AG10803 (cell line): Measurements from ENCODE around the gene NPFF.

Experiments
- DNase-seq: peaks from one replicate; pipeline ENCODE4 v3.0.0; 2010; ENCODE audit warnings: low read depth
- H3K4me3 ChIP-seq: 2 replicates; pipeline ENCODE4 v1.5.1; 2011; ENCODE audit warnings: mild to moderate bottlenecking, low read length, control low read depth
- TF ChIP-seq, protein P1 (sequence below): conservative IDR thresholded peaks from 2 replicates; pipeline ENCODE4 v1.5.1; 2011; ENCODE audit warnings: mild to moderate bottlenecking, low read length, control low read depth, inconsistent platforms

The NPFF gene

GRCh38 chr12:53530061-53530460 is 22.8 kb upstream of the NPFF start:
- TF ChIP-seq, protein P1, sequence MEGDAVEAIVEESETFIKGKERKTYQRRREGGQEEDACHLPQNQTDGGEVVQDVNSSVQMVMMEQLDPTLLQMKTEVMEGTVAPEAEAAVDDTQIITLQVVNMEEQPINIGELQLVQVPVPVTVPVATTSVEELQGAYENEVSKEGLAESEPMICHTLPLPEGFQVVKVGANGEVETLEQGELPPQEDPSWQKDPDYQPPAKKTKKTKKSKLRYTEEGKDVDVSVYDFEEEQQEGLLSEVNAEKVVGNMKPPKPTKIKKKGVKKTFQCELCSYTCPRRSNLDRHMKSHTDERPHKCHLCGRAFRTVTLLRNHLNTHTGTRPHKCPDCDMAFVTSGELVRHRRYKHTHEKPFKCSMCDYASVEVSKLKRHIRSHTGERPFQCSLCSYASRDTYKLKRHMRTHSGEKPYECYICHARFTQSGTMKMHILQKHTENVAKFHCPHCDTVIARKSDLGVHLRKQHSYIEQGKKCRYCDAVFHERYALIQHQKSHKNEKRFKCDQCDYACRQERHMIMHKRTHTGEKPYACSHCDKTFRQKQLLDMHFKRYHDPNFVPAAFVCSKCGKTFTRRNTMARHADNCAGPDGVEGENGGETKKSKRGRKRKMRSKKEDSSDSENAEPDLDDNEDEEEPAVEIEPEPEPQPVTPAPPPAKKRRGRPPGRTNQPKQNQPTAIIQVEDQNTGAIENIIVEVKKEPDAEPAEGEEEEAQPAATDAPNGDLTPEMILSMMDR: no peak
- H3K4me3 ChIP-seq: no peak overlapping the region
- DNase-seq: no peak

- TF ChIP-seq, protein P1: no peak
- DNase-seq: no peak
- no peak overlapping the region for H3K4me3 ChIP-seq
Observed at GRCh38 chr12:53524476-53524875, 17.2 kb upstream of the NPFF start.

DNA sequence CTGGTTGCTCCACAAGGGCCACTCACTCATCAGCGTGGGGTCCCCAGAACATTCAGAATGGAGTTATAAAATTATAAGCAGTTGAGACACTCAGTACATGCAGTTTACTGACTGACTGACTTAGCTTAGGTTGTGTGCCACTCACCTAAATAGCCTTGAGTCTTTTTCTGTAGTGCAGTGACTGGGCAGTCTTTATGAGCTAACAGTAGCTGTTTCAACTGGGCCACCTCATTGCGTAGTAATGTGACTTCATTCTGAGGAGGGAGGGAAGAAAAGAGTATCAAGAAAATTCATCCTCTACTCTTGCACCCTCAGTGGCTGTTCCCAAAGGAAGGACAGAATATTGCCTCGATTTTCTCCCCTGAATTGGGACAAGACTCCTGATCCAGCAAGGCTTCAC is 15.8 kb upstream of the NPFF start:
- no peak overlapping the region for H3K4me3 ChIP-seq
- TF ChIP-seq, protein P1: no peak
- no peak for DNase-seq

GRCh38 chr12:53518381-53518780 is 11.1 kb upstream of the NPFF start:
- DNase-seq: no peak
- TF ChIP-seq, protein P1: no peak
- H3K4me3 ChIP-seq: no peak overlapping the region

DNA sequence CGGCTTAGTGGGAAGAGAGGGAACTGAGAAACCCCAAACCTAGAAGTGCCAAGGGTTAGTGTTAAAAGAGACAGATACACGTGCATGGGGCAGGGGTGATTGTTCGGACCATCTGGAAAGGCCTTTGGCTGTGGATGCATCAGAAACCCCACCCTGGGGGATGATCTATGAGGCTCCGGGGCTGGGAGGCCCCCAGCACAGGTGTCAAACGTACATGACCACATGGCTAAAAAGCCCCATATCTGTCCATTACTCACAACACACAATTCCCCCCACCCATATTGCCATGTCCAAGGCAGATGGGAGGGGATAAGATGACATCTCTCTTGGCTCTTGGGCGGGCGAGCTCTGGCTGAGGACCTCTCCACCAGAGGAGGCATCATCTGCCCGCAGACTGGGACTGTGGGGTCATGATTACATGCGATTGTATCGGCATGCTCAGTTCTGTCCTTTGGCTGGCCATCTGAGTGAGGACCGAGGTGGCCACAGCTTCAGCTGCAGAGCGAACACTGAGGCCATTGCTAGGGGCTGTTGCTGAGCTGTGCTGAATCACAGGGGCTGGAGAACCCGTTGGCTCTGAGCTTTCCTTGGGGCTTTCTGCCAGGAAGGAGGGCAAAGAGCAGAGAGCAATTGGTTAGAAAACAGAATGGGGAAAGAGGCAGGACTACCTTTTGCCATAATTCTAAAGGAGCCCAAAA is 9.6 kb upstream of the NPFF start:
- DNase-seq: no peak
- TF ChIP-seq, protein P1: no peak
- H3K4me3 ChIP-seq: no peak overlapping the region

DNA sequence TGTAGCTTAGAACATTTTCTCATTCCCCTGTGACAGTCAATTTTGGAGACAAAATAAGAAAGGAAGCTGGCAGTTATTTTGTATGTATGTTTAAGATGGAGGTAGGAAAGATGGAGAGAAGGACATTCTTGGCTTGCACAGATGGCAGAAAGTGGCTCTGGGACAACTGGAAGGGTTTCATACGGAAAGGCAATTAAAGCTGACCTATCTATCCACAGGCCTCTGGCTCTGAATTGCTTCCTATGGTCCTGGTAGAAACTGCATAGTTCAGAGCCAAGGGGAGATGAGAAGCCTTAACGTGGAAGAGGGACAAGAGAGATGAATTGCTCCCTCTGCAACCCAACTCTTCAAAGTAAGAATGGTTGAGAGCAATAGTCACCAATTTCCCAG is 8.0 kb upstream of the NPFF start:
- H3K4me3 ChIP-seq: no peak overlapping the region
- TF ChIP-seq, protein P1: no peak
- no peak for DNase-seq

DNA sequence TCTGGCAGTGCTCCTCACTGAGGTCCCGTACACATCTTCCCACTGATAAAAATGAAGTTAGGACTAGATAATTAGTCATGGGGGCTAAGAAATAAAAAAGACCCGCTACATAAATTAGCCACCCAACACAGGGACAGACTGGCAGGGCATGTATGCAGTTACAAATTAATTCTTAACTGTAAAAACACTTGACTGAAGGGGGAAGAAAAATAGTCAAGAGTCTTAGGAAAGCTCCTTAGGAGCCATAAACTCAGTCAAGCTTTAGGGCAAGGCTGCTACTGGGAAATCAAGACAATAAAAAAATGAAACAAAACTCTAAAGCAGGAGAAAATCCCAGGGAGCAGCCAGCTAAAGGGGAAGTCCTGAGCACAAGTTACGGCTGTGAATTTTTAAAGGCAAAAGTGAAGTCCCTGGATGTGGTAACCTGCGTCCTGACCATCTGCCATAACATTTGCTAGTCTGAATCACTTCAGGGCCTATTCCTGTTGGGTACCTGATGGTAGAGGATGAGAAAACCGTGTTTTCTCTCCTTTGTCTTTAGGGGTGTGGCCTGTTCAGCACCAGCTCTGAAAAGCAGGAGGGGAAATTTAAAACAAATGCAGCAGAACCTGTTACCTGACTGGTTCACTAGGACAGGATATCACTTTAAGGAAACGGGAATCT is 7.5 kb upstream of the NPFF start:
- DNase-seq: no peak

More for the DNA sequence above, 7.5 kb upstream of the NPFF start:
- TF ChIP-seq, protein P1: no peak
- no peak overlapping the region for H3K4me3 ChIP-seq
